ENCODE results near the gene PCOLCE2.

DNA sequence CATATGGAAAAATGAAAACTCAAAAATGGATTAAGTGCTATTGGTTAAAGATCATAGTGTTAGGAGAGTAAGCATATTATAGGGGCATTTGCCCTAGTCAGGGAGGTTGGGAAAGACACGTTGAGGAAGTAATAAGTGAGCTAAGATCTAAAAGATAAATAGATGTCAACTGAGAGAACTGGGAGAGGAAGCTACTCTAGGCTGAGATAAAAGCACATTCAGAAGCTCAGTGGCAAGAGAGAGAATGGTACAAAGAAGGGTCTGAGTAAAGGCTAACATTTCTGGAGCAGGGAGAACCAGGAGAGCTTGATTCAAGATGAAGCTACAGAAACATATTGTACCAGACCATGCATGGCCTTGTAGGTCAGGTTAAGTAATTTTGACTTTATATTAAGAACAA, 101.2 kb downstream of the PCOLCE2 start:
- TF ChIP-seq CEBPB (IDR thresholded peaks at IDR 0.05; ENCODE audit: low read depth, low read length) (no peak), RFX5 (IDR thresholded peaks at IDR 0.05; ENCODE audit: borderline replicate concordance, low read depth, low read length) (no peak), SIN3A (conservative IDR thresholded peaks at IDR 0.05 in 1 of 2, IDR thresholded peaks at IDR 0.05 in 1 of 2; ENCODE audit: low read depth in 1 of 2, low read length in 2 of 2) (no peak), POLR2A (IDR thresholded peaks at IDR 0.05; ENCODE audit: control extremely low read depth in 1 of 2, low read depth in 2 of 2, low read length in 2 of 2) (no peak)
- TF ChIP-seq, protein P1, sequence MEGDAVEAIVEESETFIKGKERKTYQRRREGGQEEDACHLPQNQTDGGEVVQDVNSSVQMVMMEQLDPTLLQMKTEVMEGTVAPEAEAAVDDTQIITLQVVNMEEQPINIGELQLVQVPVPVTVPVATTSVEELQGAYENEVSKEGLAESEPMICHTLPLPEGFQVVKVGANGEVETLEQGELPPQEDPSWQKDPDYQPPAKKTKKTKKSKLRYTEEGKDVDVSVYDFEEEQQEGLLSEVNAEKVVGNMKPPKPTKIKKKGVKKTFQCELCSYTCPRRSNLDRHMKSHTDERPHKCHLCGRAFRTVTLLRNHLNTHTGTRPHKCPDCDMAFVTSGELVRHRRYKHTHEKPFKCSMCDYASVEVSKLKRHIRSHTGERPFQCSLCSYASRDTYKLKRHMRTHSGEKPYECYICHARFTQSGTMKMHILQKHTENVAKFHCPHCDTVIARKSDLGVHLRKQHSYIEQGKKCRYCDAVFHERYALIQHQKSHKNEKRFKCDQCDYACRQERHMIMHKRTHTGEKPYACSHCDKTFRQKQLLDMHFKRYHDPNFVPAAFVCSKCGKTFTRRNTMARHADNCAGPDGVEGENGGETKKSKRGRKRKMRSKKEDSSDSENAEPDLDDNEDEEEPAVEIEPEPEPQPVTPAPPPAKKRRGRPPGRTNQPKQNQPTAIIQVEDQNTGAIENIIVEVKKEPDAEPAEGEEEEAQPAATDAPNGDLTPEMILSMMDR (IDR thresholded peaks at IDR 0.05; ENCODE audit: control extremely low read depth in 1 of 3, insufficient read depth in 1 of 3, low read depth in 1 of 3, low read length in 3 of 3) = no peak

Data from H1 (cell line).